ENCODE measurements around the gene CDHR3. TPM values are rescaled to one million over a fixed set of nuclear protein-coding genes. Genes with fewer than 3 reads are reported as not detected.

CDHR3 gene
- total and polyA plus RNA-seq, 2 of the 8 experiments (the other 6 are each of a cell fraction or from before 2014, with no cell fraction given), result 6.4 to 6.8 TPM

- no peak for TF ChIP-seq EP300 (IDR thresholded peaks at IDR 0.05; ENCODE audit: borderline replicate concordance in 1 of 2, low read depth in 2 of 2, low read length in 2 of 2)
- TF ChIP-seq FOSL1 (IDR thresholded peaks at IDR 0.05; ENCODE audit: insufficient read depth, low read depth, low read length), result no peak
- no peak for TF ChIP-seq TEAD4 (IDR thresholded peaks at IDR 0.05; ENCODE audit: low read depth, low read length)
- TF ChIP-seq YY1 (IDR thresholded peaks at IDR 0.05; ENCODE audit: low read depth, low read length), result no peak
These were observed 25.2 kb downstream of the CDHR3 start (continued) for GRCh38 chr7:105988276-105988675.
